ENCODE data around the gene MTFMT.

DNA sequence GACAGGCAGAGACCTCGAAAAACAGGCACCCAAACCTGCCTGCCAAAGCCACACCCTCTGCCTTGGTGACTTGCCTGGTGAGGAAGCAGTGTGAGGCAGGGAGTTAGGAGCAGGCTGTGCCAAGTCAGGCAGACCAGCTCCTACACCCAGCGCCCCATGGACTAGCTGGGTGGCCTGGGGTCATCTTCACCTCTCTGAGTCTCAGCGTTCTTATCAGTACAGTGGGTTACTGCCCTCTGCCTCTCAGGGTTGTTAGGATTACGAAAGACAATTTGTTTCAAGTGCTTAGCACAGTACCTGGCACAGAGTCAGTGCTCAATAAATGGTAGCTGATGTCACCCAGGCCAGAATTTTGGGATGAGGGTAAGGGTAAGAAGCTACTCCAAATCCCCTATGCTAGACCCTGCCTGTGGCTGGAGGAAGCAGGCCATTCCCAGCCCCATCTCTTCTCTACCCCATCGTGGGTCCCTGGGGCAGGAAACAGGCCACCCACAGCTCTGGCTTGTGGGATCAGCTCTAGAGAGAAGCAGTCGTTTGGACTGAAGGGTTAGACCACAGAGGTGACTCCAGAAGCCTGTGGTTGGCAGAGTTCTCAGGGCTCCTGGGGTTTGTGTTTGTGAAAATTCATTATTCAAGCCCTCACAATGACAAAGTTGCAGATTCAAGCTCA lies 25.9 kb upstream of the MTFMT start:
- TF ChIP-seq, protein P1, sequence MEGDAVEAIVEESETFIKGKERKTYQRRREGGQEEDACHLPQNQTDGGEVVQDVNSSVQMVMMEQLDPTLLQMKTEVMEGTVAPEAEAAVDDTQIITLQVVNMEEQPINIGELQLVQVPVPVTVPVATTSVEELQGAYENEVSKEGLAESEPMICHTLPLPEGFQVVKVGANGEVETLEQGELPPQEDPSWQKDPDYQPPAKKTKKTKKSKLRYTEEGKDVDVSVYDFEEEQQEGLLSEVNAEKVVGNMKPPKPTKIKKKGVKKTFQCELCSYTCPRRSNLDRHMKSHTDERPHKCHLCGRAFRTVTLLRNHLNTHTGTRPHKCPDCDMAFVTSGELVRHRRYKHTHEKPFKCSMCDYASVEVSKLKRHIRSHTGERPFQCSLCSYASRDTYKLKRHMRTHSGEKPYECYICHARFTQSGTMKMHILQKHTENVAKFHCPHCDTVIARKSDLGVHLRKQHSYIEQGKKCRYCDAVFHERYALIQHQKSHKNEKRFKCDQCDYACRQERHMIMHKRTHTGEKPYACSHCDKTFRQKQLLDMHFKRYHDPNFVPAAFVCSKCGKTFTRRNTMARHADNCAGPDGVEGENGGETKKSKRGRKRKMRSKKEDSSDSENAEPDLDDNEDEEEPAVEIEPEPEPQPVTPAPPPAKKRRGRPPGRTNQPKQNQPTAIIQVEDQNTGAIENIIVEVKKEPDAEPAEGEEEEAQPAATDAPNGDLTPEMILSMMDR (IDR thresholded peaks at IDR 0.05) = no peak
- TF ChIP-seq EZH2 (IDR thresholded peaks at IDR 0.05) = no peak
